GM21423 (cell line): ENCODE results near the gene CASKIN2.
"Not testable (repeated sequence)": the region's sequence is repeated elsewhere in the genome, so short reads cannot be mapped to it uniquely, and the experiment has no call there.

ENCODE experiments used
- ATAC-seq: cut with Tn5 transposase; IDR thresholded peaks from one replicate; pipeline ENCODE4 v1.9.1; 2021; ENCODE audit warnings: mild to moderate bottlenecking, moderate library complexity; ENCODE audit not compliant: unreplicated experiment

The CASKIN2 gene

GRCh38 chr17:75493476-75494129, 21.7 kb downstream of the CASKIN2 start:
- no peak for ATAC-seq

GRCh38 chr17:75492555-75493168, 22.7 kb downstream of the CASKIN2 start:
- no peak for ATAC-seq

- no peak for ATAC-seq
Observed at GRCh38 chr17:75491680-75492079, 23.7 kb downstream of the CASKIN2 start.

- ATAC-seq, result no peak
Observed at GRCh38 chr17:75490953-75491649, 24.2 kb downstream of the CASKIN2 start.

- ATAC-seq, result no peak
Observed at GRCh38 chr17:75490173-75490743, 25.1 kb downstream of the CASKIN2 start.

- ATAC-seq, result no peak
Observed at GRCh38 chr17:75489511-75489955, 25.8 kb downstream of the CASKIN2 start.

GRCh38 chr17:75488693-75489510, 26.4 kb downstream of the CASKIN2 start:
- no peak for ATAC-seq

- no peak for ATAC-seq
Observed at GRCh38 chr17:75487351-75488070, 27.8 kb downstream of the CASKIN2 start.

- ATAC-seq, result no peak
Observed at GRCh38 chr17:75486951-75487350, 28.4 kb downstream of the CASKIN2 start.

- ATAC-seq, result no peak
Observed at GRCh38 chr17:75486151-75486550, 29.2 kb downstream of the CASKIN2 start.

GRCh38 chr17:75485688-75486087, 29.6 kb downstream of the CASKIN2 start:
- no peak for ATAC-seq

- ATAC-seq, result no peak
Observed at GRCh38 chr17:75482098-75482942, 33.0 kb downstream of the CASKIN2 start.

- no peak for ATAC-seq
Observed at GRCh38 chr17:75481194-75482068, 33.9 kb downstream of the CASKIN2 start.

GRCh38 chr17:75480281-75480680, 35.1 kb downstream of the CASKIN2 start:
- no peak for ATAC-seq

- ATAC-seq, result no peak
Observed at GRCh38 chr17:75478508-75478907, 36.8 kb downstream of the CASKIN2 start.

- not testable (repeated sequence) for ATAC-seq
Observed at GRCh38 chr17:75477490-75477862, 37.9 kb downstream of the CASKIN2 start.

GRCh38 chr17:75476752-75477489, 38.4 kb downstream of the CASKIN2 start:
- no peak for ATAC-seq

GRCh38 chr17:75476271-75476671, 39.1 kb downstream of the CASKIN2 start:
- no peak for ATAC-seq
